NCI-H526 treated with DMSO at 0.1 percent for 48 hours (cell line): ENCODE results near the gene PPT2.
"Not testable (repeated sequence)": the region's sequence is repeated elsewhere in the genome, so short reads cannot be mapped to it uniquely, and the experiment has no call there.

ENCODE experiments used
- DNase-seq: peaks from one replicate; lab custom pipeline; 2025; lab: John Stamatoyannopoulos, UW

Gene PPT2

DNA sequence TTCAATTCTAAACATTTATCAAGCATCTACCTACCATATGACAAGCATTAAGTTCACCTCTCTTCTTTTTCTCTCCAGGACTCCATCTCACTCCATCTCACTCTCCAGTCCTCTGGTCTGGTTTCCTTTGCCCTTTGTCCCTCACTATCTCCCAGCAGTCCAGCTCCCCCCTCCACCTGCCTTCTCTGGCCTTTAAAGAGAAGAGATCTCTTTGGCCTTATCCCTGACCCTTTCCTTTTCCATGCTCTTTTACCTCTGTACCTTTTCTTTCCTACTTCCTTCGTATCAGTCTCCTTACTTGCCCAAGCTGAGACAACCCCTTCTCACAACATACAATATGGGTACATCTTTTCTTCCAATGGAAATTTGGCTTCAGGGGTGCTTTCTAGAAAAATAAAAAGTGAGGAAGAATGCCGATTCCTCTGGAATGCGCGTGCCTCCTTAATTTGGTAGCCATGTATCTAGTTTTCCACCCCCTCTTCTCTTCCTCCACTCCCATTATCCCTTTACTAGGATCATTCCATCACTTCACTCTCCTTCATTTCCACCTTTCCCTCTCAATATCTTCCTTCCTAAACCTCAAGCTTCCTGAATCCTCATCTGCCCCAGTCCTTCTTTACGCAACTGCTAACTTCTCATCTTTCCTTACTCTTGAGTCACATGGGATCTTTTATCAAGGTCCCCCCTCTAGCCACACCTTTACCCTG lies 22.7 kb downstream of the PPT2 start:
- no peak for DNase-seq

DNA sequence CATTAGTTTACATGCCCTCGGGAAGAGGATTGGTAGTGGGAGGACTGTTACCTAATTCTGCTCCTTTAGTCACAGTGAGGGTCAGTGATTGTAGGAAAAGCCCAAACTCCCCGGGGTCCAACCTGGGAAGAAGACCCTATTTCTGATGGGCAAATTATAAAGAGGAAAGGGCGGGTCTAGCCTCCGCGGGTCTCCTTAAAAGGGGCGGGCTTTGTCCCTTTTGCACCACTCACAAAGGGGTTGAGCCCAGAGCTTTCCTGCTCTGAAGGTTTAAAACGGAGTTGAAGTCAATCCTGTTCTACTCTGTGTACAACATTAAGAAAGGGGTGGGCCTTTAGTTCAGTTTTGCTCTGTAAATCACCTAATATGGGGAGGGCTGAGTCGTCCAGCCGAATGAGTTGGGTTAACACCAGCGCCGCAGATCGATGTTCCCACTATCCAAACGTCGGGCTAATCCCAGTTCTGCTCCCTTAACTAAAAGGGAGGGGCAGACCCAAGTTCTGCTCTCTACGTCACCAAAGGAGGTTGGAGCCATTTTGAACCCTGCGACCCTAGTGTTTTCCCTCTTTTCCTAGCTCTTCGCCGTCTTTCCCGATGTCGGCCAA lies 23.3 kb downstream of the PPT2 start:
- DNase-seq, result no peak

DNA sequence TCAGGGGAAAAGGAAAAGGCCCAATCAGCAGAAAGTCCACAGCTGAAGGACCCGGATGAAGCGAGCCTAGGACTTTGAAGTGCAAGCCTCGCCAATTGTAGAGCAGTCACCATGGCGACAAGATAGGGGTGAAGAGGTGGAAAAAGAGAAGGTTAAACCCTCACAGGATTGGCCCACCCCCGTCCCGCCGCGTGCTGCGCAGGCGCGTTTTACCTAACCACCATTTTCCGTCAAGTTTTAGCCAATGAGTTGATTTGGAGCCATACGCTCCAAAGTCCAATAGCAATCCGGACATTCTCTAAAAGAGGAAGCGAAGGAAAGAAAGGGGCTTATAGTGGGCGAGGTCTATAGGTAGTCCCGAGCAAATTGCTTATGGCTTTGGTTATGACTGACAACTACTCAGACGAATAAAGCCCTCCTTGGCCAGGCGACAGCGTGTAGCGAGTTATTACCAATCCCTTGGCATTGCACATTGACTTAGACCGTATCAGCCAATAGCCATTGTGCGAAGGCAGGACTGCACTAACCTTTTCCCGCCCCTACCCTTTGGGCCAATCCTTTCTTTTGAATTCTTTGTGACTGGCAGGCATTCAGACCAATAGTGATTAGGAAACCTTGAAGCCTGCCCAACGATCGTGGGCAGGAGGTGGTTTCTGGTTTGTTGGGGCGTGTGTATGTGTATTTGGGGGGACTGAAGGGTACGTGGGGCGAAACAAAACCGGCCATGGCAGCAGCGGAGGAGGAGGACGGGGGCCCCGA lies 24.0 kb downstream of the PPT2 start, which contains the start of gene RNF5:
Gene RNF5, plus strand, starts transcription at position 618 of the 759 bp plus-strand sequence. Its CDS starts 107 bp downstream, at position 725.
- DNase-seq, result peak; percentile 99

DNA sequence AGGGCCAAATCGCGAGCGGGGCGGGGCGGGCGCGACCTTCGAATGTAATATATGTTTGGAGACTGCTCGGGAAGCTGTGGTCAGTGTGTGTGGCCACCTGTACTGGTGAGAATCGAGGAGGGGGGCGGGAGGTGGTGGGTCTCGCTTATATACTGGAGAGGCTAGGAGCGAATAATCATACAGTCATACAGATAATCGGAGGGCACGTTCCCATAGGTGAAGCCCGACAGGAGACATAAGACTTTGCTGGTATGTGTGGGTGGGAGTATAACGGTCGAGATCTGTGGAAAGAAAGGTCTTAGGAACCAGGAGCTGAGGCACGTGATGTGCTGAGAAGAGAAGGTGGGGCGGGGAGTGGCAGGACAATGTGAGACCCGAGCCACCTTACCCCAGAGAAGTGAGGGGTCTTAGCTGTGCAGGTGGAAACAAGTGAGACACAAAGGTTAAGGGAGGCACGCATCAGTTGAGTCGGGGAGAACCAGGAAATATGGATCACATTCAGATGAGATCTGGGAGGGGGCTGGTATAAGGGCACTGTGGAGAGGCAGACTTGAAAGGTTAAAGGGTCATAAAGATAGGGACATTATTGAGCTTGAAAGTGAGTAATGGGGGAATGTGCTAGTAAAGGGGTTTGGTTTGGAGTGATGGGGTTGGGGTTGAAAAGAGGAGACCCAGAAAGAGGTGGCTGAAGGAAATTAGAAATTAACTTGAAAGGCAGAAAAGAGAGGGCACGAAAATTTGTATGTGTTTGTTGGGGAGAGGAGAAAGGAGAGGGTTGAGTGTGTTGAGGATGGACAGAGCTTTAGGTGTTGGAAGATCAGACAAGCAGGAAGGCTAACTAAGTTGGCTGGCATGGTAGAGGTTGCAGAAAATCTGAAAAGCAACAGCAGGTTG lies 24.9 kb downstream of the PPT2 start:
- DNase-seq, result no peak

DNA sequence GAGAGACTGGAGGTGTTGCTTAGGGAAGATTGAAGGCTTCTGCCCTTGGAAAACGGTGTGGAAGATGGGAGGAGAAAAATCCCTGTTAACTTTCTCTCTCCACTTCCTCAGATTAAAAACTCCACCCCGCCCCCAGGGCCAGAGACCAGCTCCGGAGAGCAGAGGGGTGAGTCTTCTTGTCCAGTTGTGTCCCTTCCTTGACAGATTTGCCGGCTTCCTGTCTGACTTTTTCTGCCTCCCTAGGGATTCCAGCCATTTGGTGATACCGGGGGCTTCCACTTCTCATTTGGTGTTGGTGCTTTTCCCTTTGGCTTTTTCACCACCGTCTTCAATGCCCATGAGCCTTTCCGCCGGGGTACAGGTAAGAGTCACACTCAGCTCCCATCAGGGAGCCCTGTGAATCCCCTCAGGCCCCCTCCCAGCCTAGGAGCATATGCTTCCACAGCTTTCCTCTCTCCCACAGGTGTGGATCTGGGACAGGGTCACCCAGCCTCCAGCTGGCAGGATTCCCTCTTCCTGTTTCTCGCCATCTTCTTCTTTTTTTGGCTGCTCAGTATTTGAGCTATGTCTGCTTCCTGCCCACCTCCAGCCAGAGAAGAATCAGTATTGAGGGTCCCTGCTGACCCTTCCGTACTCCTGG lies 25.9 kb downstream of the PPT2 start:
- no peak for DNase-seq

DNA sequence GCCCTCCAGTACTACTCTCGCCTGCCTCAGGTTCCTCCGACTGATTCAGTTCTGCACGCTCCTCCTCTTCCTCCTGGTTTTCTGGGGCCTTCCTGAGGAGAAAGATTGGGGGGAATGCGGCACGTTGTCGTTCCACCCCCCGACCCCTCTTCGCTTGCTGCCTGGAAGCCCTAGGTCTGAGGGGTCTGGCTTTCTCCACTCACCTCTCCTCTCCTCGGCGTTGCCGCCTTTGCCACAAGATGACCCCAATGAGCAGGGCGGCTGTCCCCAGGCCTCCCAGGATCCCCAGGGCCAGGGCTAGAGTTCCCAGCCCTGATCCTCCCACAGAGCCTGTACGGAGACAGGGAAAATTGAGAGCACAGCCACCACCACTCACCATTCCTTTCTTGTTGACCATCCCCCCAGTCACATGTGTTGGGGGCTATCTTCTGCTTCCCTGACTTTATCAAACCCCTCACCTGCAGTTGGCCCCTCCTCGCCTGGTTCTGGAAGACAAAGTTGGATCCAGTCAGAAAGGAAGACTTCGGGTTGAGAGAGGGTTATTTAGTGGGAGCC lies 27.3 kb downstream of the PPT2 start:
- DNase-seq, result no peak

DNA sequence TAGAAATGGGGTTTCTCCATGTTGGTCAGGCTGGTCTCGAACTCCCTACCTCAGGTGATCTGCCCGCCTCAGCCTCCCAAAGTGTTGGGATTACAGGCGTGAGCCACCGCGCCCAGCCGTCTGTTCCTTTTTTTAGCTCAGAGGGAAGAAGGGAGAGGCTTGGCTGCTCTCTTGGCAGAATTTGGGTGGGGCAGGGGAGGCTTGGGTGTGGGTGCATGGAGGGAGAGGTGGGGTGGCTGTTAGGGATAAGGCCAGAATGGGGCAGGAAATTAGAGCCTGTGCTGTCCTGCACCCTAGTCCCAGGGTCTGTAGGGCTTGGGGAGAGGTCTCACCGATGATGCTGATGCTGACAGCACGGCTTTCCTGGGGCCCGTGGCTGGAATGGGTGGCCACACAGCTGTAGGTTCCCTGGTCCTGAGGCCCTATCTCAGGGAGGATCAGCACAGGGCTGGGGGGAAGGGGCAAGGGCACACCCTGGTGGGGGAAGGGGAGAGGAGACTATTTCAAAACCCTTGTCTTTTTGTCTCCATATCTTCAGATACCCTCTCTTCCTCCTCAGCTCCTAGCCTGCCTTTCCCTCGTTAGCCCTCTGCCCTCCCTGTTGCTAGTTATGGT lies 28.1 kb downstream of the PPT2 start:
- DNase-seq, result no peak

DNA sequence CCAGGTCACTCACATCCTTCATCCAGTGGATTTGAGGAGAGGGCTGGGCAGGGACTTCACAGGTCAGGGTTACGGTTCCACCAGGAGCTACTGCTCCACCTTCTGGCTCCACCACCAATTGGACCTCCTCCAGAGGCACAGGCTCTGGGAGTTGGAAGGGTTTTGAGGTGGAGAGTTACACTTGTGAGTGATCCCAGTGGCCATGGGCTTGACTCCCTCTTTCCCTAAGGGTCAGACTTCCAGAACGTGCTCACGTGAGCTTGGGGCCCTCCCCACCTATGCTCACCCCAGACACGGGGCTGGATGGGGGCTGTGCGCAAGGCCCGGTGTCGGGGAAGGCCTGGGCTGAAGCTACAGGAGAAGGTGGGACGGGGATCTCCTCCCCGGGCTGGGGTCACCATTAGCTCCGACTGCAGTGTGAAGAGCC lies 28.6 kb downstream of the PPT2 start:
- no peak for DNase-seq

DNA sequence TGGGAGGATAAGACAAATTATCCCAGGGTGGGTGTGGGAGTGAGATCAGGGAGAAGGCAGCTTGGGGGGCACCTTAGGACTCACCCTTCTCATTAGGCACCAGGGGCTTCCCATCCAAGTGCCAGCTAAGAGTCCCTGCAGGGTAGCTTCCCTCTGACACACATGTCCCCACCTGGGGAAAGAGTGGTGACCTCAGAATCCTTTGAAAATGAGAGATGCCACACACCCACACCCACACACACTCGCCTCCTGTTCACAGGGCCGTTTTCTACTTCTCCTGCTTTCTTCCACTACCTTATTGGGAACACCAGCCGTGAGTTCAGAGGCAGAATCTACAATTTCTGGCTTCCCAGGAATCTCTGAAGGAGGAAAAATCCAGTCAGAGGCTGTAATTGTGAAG lies 29.1 kb downstream of the PPT2 start:
- no peak for DNase-seq

DNA sequence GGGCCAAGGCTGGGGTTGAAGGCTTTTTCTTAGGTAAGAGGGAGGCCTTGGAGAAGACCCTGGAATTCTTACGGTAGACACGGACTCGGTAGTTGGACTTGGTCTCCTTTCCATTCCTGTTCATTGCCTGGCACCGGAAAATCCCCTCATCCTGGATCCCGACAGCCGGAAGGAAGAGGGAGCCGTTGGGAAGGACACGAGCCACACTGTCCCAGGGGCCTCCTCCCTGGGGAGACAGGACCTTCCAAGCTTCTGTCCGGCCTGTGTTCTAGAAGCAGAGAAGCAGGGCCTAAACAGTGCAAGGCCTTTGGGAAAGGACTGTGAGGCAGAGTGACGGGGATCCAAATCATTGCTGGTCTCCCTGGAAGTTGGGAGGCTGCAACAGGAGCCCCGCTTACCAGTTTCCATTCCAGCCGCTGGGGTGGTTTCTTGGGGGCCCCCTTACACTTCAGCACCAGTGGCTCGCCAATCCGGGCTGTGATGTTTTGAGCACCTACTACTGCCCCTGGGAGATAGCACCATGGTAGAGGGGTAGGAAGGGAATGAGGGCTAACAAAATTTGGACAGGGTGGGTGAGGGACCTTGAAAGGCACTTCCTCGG lies 29.6 kb downstream of the PPT2 start:
- DNase-seq, result no peak

DNA sequence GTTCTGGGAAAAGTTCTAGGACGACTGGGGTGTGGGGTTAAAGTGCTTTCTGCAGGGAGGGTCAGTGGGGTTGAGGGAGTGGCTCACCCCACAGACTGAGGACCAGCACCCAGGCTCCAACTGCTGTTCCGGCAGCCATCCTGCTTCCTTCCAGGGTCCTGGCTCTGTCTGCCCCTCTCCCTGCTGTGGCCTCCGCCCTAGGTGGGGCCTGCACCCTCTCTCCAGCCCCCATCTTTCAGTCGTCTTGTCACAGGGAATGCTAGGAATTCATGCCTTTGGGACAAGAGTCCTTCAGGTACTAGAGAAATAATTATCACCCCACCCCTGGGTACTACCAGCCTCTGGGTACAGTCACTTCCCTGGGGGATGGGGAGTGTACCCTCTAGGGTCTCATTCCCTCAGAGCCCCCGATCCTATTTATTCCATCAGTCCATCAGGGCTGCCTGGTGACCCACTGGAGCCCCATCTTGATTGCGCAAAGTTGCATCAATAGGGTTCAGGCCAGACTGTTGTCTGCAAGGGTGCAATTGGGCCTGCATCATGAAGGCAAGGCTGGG lies 30.2 kb downstream of the PPT2 start, which contains the start of gene AGER:
Gene AGER, minus strand, starts transcription at position 170 of the 557 bp plus-strand sequence. Its CDS starts 31 bp downstream, at position 139.
- no peak for DNase-seq

DNA sequence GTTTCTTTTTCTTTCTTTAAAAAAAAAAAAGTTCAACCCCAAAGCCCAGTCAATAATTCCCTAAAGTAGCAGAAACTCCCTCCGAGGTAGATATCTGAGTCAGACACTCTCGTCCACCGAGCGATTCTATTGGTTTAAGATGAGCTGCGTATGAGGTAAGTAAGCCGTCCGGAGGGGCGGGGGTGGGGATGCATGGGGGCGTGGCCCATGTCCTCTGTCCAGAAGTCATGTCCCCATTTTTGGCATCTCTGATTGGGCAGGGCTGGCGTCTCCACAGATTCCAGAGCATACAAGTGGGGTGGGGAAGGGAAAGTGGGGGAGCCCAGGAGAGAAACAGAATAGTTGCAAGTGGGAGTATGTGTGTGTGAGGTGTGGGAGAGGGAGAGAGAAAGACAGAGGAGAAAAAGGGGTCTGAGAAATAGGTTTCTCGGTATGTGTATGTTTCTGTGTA lies 31.8 kb downstream of the PPT2 start:
- not testable (repeated sequence) for DNase-seq

DNA sequence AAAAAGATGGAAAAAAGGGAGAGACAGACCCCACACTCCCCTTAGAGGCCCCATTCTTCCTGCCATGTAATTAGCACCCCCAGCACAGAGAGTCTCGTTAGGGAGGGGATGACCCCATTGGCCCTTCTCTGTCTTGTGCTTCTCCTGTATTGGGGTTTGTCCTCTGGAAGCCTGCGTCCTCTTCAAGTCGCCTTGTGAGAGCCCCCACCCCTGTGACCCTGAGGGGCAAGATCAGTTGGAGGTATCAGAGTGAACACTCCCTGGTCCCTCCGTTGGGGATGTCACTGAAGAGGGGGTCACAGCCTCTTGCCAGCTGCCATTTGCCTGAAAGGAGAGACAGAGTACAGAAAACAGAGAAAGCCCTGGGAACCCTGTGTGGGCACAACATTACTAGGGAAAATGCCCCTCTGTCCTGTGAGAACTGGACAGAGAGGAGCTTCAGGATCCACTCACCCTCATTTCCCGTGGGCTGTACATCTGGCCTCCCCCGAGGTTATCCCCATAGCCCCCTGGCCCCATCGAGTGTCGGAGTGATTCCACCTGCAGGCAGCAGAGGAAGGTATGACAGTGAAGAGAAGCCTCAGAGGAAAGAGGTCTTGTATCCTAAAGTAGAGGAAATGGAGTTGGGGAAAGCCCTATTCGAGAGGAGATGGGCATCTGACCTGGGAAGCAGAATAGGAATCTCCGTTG lies 32.4 kb downstream of the PPT2 start:
- not testable (repeated sequence) for DNase-seq

DNA sequence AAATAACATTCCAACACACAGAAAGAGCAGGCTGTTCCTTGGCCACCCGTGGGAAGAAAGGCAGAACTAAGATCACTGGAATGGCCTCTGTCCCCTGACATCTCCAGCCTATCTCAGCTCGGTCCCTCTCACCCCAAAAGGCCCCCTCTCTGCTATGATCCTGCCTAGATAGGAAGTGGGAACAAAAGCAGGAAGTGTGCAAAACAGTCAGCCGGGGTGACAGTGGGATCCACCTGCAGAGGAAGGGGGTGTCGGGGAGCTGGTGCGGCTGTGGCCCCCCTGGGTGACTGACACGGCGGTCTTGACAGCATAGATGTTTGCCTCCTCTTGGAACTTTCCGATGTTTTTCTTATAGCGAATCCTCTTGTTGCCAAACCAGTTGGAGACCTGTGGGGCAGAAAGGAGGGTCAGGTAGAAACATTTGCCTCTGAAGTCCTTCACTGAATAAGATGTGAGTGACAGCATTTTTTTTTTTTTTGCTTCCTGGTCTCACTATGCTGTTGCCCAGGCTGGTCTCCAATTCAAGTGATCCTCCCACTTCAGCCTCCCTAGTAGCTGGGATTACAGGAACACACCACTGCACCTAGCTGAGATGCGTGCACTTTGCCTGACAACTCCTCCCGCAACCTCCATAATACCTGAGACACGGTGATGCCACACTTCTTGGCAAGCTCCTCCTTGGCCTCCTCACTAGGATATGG lies 33.2 kb downstream of the PPT2 start:
- DNase-seq, result no peak

DNA sequence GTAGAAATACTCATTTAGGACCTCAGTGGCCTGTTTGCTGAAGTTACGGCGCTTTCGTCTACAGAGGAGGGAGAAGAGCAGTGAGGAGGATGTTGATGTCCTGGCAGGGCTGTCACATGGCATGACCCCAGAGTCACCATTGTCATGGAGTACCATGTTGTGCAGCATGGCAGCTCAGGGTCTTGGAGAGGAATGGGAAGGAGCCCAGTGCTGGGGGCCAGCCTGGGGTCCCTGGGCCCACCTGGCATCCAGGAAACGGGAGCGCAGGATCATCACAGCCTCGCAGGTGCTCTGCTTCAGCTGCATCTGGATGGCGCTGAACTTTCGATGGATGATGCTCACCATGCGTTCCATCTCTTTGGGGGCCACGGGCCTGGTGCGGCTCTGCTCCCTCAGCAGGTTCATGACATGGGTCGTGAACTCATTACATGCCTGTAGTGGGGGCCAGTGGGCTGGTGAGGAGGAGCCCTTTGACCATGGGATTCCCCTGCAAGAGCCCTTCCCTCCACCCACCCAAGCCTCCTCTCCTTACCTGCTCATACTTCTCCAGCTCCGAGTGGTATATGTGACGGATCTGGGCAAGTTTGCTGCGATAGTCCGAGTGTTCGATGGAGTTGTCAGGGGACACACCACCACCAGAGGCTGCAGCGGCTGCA lies 33.9 kb downstream of the PPT2 start:
- DNase-seq, result not testable (repeated sequence)

DNA sequence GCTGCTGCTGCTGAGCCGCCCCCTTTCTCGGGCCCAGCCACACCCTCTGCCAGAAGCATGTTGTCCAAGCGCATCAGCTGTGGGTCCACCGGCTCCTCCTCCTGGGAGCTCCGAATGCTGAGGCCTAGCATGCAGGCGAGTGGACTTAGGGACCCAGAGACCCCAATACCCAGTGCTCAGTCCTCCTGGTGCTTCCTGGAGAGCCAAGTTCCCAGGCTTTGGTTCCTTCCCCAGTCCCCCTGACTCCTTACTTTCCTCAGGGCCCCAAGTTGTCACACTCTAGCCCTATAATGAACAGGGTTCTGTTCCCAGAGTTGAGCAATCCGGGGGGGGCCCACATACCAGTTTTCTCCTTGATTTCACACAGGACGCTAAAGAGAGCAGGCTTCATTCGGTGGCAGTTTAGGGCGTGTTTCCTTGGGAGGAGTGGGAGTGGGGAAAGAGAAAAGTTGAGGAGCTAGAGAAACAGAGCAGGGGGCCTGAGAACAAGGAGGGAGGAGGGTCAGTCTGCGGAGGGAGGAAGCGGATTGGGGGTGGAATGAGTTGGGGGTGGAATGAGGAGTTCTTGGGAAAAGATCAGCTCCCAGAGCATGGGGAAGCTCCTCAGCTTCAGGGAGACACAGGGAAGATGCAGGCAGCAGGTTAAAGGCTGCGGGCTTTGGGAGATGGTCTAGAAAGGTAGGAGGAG lies 34.6 kb downstream of the PPT2 start:
- DNase-seq, result no peak

DNA sequence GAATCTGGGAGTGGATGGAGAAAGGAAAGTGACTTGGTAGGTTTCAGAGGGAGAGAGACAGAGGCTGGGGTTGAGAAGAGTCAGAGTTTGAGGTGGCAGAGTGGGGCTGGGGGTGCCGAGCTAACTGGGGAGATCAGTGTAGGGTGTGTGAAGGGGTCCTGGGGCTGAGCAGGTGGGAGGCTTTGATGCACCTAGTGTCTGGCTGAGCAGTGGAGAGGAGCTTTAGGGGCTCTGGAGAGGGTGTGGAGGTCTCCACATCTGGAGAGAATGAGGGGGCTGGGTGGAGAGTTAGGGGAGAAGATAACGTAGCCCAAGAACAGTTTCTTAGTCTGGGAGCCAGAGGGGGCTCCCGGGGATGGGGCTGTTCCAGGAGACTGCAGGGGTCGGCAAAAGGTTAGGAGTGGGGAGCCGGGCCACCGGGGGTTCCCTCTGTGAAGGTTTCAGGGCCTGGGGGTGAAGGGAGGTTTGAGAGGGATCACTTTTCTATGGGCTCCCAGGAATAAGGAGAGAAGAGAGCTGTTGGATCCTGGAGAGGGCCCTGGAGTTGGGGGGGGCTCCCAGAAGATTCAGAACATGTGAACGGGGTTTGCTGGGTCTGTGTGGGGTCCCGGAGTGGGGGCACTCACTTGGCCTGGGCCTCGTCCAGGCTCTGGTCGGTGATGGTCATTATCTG lies 35.3 kb downstream of the PPT2 start:
- no peak for DNase-seq
